NCI-H748 (cell line): ENCODE measurements around the gene ADAP1.
A peak's percentile ranks its signal among the peaks of the same experiment; 100 is the strongest.

Experiments
- DNase-seq: peaks from one replicate; lab custom pipeline; 2025; ENCODE audit not compliant: unreplicated experiment; lab: John Stamatoyannopoulos, UW

ADAP1 gene

GRCh38 chr7:923108-924041, 31.1 kb downstream of the ADAP1 start:
- DNase-seq = peak; percentile 23

- DNase-seq = no peak
Observed at GRCh38 chr7:922334-923107, 32.0 kb downstream of the ADAP1 start.

- no peak for DNase-seq
Observed at GRCh38 chr7:921581-922333, 32.7 kb downstream of the ADAP1 start.

- no peak for DNase-seq
Observed at GRCh38 chr7:921071-921461, 33.4 kb downstream of the ADAP1 start.

GRCh38 chr7:920351-921070, 34.0 kb downstream of the ADAP1 start:
- DNase-seq = no peak

- no peak for DNase-seq
Observed at GRCh38 chr7:919924-920341, 34.5 kb downstream of the ADAP1 start.

- no peak for DNase-seq
Observed at GRCh38 chr7:919114-919442, 35.4 kb downstream of the ADAP1 start.

GRCh38 chr7:918441-919113, 35.9 kb downstream of the ADAP1 start:
- no peak for DNase-seq

- DNase-seq = no peak
Observed at GRCh38 chr7:918118-918425, 36.4 kb downstream of the ADAP1 start.

- DNase-seq = no peak
Observed at GRCh38 chr7:917255-918117, 37.0 kb downstream of the ADAP1 start.

GRCh38 chr7:916291-916941, 38.1 kb downstream of the ADAP1 start:
- DNase-seq = peak; percentile 13

GRCh38 chr7:915291-916218, 38.9 kb downstream of the ADAP1 start:
- no peak for DNase-seq

GRCh38 chr7:914521-915194, 39.8 kb downstream of the ADAP1 start:
- no peak for DNase-seq

GRCh38 chr7:913736-914520, 40.6 kb downstream of the ADAP1 start:
- DNase-seq = no peak

GRCh38 chr7:911791-912480, 42.5 kb downstream of the ADAP1 start:
- no peak for DNase-seq

- DNase-seq = no peak
Observed at GRCh38 chr7:910931-911431, 43.5 kb downstream of the ADAP1 start.
